Measurements from ENCODE around the gene EMX2.

Gene EMX2

GRCh38 chr10:117542706-117543224 is at the start of gene EMX2:
Gene EMX2, plus strand, starts transcription at chr10:117542746. Its CDS starts 522 bp downstream, at chr10:117543268.
- no peak within 1 kb of the TSS for H3K4me3 ChIP-seq (ENCODE audit: insufficient read depth, low read length, poor library complexity, severe bottlenecking)
- H2AFZ ChIP-seq (ENCODE audit: low read depth, low read length, severe bottlenecking): no peak within 1 kb of the TSS

GRCh38 chr10:117496031-117496430 is 46.5 kb upstream of the EMX2 start:
- Histone ChIP-seq H3F3A (ENCODE audit: insufficient read depth) (no peaks in the 10 kb centered on the region), H3K79me2 (ENCODE audit: insufficient read depth, low read length) (no peaks in the 10 kb centered on the region), H3K9ac (ENCODE audit: low read length) (no peak overlapping the region), H3K27me3 (ENCODE audit: low read length) (no peaks in the 10 kb centered on the region), H3K36me3 (ENCODE audit: low read length) (no peaks in the 10 kb centered on the region), H4K20me1 (ENCODE audit: low read depth, low read length) (no peaks in the 10 kb centered on the region), H3K27ac (ENCODE audit: low read depth, low read length) (no peak overlapping the region), H3K4me2 (ENCODE audit: low read depth, low read length, poor library complexity, severe bottlenecking) (no peak overlapping the region), H3K9me3 (ENCODE audit: insufficient read depth, low read length) (no peaks in the 10 kb centered on the region), H3K4me3 (ENCODE audit: insufficient read depth, low read length, poor library complexity, severe bottlenecking) (no peak overlapping the region), H3K9me2 (replicated peaks; ENCODE audit: insufficient read depth, low read length) (no peaks in the 10 kb centered on the region), H2AFZ (ENCODE audit: low read depth, low read length, severe bottlenecking) (no peak overlapping the region)
- no peak for TF ChIP-seq EZH2phosphoT487 (conservative IDR thresholded peaks at IDR 0.05; ENCODE audit: low read length)
- TF ChIP-seq CTCF (IDR thresholded peaks at IDR 0.05; ENCODE audit: insufficient read depth, low read length, poor library complexity, severe bottlenecking): no peak

More at GRCh38 chr10:117542706-117543224, at the start of gene EMX2:
- Histone ChIP-seq H3K4me2 (ENCODE audit: low read depth, low read length, poor library complexity, severe bottlenecking) (no peak within 1 kb of the TSS), H3K9me3 (ENCODE audit: insufficient read depth, low read length) (no peaks in the 10 kb centered on the region), H4K20me1 (ENCODE audit: low read depth, low read length) (no peaks in the 10 kb centered on the region), H3K27me3 (ENCODE audit: low read length) (no peaks in the 10 kb centered on the region), H3K27ac (ENCODE audit: low read depth, low read length) (no peak within 1 kb of the TSS), H3F3A (ENCODE audit: insufficient read depth) (no peaks in the 10 kb centered on the region), H3K79me2 (ENCODE audit: insufficient read depth, low read length) (no peaks in the 10 kb centered on the region), H3K9ac (ENCODE audit: low read length) (no peak within 1 kb of the TSS), H3K9me2 (replicated peaks; ENCODE audit: insufficient read depth, low read length) (no peaks in the 10 kb centered on the region), H3K36me3 (ENCODE audit: low read length) (no peaks in the 10 kb centered on the region)
- TF ChIP-seq CTCF (IDR thresholded peaks at IDR 0.05; ENCODE audit: insufficient read depth, low read length, poor library complexity, severe bottlenecking) (no peak), EZH2phosphoT487 (conservative IDR thresholded peaks at IDR 0.05; ENCODE audit: low read length) (no peak)

- no peaks in the 10 kb centered on the region for H4K20me1 ChIP-seq (ENCODE audit: low read depth, low read length)
- no peaks in the 10 kb centered on the region for H3K36me3 ChIP-seq (ENCODE audit: low read length)
- no peak overlapping the region for H3K4me2 ChIP-seq (ENCODE audit: low read depth, low read length, poor library complexity, severe bottlenecking)
- no peak overlapping the region for H3K4me3 ChIP-seq (ENCODE audit: insufficient read depth, low read length, poor library complexity, severe bottlenecking)
- no peaks in the 10 kb centered on the region for H3K27me3 ChIP-seq (ENCODE audit: low read length)
- TF ChIP-seq EZH2phosphoT487 (conservative IDR thresholded peaks at IDR 0.05; ENCODE audit: low read length) (no peak), CTCF (IDR thresholded peaks at IDR 0.05; ENCODE audit: insufficient read depth, low read length, poor library complexity, severe bottlenecking) (peak; percentile 82)
- H3K9me2 ChIP-seq (replicated peaks; ENCODE audit: insufficient read depth, low read length): no peaks in the 10 kb centered on the region
- no peak overlapping the region for H3K9ac ChIP-seq (ENCODE audit: low read length)
- no peaks in the 10 kb centered on the region for H3F3A ChIP-seq (ENCODE audit: insufficient read depth)
- H2AFZ ChIP-seq (ENCODE audit: low read depth, low read length, severe bottlenecking): no peak overlapping the region
- no peaks in the 10 kb centered on the region for H3K79me2 ChIP-seq (ENCODE audit: insufficient read depth, low read length)
- no peak overlapping the region for H3K27ac ChIP-seq (ENCODE audit: low read depth, low read length)
- no peaks in the 10 kb centered on the region for H3K9me3 ChIP-seq (ENCODE audit: insufficient read depth, low read length)
Observed at GRCh38 chr10:117496616-117497028, 45.9 kb upstream of the EMX2 start.
